ENCODE measurements around the gene CLCN4. TPM values are rescaled to one million over a fixed set of nuclear protein-coding genes. Genes with fewer than 3 reads are reported as not detected.
A peak's percentile ranks its signal among the peaks of the same experiment; 100 is the strongest.

The CLCN4 gene
- total RNA-seq, 1 experiment from 2014 or later = 21.9 TPM

DNA sequence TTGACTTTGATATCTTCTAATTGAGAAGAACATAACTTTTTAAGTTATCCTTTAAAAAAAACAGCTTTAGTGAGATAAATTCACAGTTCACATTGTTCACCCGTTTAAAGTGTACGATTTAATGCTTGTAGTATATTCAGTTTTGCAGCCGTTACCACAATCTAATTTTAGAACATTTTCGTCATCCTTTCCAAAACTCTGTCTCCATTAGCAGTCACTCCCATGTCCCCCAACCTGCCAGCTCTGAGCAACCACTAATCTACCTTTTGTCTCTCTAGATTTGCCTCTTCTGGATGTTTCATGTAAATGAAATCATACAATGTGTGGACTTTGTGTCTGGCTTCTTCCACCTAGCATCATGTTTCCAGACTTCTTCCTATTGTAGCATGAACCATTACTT lies 38.6 kb downstream of the CLCN4 start:
- no peak for DNase-seq (ENCODE audit: low spot score)

DNA sequence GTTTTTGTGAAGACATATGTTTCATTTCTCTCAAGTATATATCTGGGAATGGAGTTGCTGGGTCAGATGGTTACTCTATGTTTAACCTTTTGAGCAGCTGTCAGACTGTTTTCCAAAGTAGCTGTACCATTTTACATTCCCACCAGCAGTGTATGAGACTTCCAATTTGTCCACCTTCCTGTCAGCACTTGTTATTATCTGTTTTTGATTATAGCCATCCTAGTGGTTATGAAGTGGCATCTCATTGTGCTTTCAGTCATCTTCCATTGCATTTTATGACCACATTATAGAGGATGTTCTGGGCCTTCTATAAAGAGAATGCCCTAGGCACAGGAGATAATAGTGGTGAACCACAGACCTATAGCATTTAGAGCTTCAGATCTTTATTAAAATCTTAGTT lies 39.2 kb downstream of the CLCN4 start:
- no peak for DNase-seq (ENCODE audit: low spot score)

DNA sequence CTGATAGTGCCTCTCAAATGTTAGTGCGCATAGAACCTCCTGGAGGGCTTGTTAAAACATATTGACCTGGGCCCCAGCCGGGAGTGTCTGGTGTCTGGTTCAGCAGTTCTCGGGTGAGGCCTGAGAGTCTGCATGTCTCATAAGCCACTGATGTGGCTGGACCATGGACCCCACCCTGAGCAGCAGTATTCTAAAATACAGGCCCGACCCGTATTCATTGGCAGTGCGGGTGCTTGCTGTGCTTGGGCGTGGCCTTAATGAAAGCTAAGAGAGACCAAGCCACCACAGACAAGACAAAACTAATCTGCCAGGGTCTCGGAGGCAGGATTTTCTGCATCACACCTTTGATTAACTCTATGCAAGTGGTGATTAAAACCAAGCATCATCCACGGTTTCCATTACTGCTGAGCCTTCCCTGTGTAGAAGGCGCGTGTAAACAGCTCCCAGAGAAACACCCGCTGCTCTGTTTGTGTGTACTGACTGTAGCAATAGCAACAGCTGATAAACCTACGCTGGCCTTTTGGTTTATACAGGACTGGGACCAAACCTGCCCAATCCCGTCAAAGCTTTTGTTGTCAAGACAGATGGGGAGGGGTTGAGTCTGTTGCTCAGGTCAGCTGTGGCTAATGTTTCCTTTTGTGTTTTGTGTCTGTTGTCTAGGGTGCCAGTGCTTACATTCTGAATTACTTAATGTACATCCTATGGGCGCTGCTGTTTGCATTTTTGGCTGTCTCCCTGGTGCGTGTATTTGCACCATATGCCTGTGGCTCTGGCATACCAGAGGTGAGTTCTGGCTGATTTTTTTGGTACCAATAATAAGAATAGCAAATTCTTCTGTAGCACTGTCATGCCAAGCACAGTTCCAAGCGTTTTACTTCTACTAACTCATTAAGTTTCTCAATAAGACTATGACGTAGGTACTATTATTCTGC lies 40.8 kb downstream of the CLCN4 start:
- no peak for DNase-seq (ENCODE audit: low spot score)

DNA sequence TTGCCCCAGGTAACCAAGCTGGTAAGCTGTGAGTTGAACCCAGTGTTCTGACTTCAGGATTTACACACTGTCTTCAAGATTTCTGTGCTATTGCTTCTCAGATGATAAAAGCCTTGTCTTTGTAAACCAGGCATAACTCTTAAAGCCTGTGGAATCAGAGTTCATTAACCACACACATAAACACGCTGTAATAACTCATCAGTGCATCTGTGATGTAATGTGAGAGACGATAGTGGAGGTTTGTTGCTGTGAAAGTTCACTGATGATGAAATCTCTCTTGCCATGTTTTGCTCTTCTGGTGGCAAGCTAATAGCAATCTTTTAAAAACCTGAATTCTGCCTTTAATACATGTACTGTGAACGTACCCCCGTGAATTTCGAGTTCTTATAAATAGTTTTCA lies 41.5 kb downstream of the CLCN4 start:
- DNase-seq (ENCODE audit: low spot score) = no peak

DNA sequence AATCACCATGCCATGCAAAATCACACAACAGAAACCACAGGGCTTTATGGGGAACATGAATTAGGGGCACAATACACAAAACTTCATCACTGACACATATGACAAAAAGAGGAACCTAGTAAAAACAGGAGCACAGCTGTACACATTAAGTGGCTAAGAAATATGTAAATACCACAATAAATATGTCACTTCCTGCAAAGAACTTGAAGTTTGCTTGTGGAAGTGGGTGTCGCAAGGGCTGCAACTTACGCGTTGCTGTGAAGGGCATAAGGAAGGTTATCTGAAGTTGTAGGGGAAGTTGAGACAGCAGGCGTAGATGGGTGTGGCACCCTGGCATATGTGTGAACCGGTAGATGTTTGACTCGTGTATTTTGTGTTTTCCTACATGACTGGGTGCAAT lies 42.4 kb downstream of the CLCN4 start:
- no peak for DNase-seq (ENCODE audit: low spot score)

DNA sequence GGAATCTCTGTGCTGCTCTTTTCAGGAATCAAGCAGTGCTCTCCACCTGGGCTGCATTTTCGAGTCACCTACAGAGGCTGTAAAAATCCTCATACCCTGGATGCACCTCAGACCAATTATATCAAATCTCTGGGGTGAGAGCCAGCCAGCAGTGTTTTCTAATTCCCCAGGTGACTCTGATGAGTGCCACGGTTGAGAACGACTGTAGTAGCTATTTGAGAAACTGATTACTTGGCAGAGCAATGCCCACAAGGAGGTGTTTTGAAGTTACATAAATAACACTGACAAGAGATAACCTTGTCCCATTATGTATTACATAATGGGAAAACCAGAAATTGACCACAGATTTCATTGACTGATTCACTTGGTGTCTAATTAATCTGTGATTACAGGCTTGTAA lies 46.8 kb downstream of the CLCN4 start:
- no peak for DNase-seq (ENCODE audit: low spot score)

DNA sequence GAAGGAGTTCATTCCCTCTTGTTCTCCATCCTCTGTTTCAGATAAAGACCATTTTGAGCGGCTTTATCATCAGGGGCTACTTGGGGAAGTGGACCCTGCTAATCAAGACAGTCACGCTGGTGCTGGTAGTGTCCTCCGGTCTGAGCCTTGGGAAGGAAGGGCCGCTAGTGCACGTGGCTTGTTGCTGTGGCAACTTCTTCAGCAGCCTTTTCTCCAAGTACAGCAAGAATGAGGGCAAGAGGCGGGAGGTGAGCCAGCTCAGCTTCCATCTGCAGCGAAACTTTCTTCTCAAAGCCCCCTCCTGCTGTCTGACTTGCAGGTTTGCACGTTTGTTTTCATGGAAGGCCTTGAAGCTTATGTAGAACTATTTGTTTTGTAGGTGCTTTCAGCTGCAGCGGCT lies 49.5 kb downstream of the CLCN4 start:
- no peak for DNase-seq (ENCODE audit: low spot score)

DNA sequence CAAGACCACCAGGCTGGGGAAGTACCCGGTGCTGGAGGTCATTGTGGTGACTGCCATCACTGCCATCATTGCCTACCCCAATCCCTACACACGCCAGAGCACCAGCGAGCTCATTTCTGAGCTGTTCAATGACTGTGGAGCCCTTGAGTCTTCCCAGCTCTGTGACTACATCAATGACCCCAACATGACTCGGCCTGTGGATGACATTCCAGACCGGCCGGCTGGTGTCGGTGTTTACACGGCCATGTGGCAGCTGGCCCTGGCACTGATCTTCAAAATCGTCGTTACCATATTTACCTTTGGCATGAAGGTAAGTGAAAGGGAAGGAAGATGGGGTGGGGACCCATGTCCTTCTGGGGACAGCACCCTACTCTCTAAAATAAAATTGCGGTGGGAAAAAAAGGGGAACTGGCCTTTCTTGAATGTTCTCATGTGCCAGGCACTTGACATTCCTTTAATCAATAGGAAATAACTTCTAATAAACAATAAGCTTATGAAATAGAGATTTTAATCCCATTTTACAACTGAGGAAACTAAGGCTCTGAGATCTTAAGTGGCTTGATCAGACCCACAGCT lies 51.6 kb downstream of the CLCN4 start:
- DNase-seq (ENCODE audit: low spot score) = no peak

DNA sequence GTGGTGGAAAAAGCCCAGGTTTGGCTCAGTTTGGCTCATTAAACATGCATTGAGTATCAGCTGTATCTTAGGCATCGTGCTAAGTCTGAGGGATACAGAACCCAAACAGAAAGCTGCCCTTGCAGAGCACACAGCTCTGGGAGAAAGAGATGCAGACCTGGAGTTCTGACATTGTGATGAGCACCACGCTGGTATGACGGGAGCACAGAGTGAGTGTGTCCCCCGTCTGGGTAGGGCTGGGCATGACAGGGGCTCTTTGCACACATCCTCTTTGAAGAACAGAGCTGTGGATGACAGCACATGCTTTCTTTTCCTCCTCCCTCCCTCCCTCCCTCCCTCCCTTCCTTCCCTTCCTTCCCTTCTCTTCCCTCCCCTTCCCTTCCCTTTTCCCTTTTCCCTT lies 52.2 kb downstream of the CLCN4 start:
- no peak for DNase-seq (ENCODE audit: low spot score)

DNA sequence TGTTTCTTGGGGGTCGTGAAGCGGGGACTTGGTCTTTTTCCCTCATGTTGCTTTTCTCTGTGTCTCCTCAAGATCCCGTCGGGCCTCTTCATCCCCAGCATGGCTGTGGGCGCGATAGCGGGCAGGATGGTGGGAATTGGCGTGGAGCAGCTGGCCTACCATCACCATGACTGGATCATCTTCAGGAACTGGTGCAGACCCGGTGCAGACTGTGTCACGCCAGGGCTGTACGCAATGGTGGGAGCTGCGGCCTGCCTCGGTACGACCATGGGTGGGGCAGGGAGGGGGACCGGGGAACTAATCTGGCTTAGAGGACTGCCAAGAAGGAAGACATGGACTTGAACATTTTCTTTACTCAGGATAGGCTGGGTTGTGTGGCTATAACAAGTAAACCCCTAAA lies 55.6 kb downstream of the CLCN4 start:
- no peak for DNase-seq (ENCODE audit: low spot score)

DNA sequence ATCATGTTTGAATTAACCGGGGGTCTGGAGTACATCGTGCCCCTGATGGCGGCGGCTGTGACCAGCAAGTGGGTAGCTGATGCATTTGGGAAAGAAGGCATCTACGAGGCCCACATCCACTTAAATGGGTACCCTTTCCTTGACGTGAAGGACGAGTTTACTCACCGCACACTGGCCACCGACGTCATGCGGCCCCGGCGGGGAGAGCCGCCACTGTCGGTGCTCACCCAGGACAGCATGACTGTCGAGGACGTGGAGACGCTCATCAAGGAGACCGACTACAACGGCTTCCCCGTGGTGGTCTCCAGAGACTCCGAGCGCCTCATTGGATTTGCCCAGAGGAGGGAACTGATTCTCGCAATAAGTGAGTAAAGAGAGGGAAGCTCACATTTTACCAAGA lies 56.9 kb downstream of the CLCN4 start:
- no peak for DNase-seq (ENCODE audit: low spot score)

DNA sequence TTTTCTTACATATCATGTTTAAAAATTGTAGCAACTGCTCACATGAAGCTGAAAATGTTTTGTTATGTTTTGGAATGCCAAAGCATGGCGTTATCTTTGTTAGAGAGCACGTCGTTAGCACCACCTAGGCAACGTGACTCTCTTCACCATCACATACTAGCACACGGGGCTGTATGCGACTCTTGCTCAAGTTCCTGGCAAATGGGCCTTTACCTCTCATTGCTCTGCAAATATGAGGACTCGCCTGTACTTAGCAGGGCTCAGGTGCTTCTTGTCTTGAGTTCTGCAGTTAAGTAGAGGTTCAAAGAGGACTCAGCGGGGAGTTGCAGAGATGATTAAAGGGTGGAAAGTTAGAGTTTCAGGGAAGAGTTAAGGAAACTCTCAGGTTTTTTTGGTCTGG lies 59.4 kb downstream of the CLCN4 start:
- DNase-seq (ENCODE audit: low spot score) = no peak

DNA sequence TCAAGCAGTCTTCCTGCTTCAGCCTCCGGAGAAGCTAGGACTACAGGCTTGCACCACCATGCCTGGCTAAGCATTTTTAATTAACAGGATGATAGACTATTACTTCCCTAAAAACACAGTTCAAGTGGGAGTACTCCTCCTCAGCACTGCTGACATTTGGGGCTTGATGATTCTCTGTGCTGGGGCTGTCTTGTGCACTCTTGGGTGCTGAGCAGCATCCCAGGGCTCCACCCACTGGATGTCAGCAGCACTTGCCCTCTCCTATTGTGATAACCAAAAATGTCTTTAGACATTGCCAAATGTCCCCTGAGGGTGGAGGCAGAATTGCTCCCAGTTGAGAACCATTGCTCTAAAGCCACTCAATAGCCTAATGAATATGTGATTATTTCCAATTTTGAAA lies 60.4 kb downstream of the CLCN4 start:
- DNase-seq (ENCODE audit: low spot score) = no peak

DNA sequence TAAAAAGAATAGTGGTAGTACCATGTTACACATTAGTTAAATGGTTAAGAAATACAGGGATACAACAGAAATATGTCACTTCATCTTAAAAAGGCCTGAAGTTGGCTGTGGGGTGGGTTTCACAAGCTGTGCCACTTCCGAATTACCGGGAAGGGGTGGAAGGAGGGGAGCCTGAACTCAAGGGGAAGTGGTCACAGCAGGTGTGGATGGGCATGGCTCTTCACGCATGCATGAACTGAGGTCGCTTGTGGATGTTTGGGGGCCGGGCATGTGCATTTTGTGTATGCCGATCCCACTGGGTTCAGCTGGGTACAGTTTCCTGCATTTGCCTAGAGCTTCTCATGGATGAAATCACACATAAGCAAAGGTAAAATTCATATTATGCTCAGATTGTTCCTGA lies 64.9 kb downstream of the CLCN4 start:
- DNase-seq (ENCODE audit: low spot score) = no peak

DNA sequence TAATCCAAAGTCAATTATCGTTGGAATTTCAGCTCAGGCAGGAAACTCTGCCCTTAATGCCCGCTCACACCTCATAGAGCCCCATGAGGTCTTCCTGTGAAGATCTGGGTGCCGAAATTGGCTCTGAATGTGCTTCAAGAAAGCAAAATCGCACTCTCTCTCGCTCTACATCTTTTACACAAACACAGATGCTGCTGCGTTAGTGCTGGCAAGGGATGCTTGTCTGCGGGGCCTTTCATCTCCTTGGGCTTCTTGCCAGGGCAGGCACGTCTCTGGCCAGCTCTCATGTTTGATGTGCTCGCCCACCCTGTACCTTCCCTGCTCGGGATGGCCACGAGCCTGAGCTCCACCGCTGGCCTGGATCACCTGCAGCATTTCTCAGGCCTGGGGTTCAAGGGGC lies 66.5 kb downstream of the CLCN4 start:
- DNase-seq (ENCODE audit: low spot score) = no peak

DNA sequence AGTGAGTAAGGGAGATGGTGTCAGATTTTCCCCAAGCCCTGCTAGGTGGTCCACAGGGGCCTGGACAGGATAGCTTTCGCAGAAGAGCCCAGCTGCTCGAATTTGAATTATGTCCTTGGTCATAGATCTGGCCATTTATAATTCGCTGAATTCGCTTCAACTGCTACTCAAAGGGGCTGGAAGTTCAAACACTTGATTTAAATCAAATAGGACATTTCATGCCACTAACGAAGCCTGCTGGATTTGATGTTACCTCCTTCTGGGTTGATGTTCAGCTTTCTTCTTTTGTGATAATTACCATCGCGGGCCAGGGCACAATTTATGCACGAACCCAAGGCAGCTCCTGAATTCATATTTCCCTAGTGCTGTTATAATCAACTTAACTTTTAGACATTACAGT lies 67.0 kb downstream of the CLCN4 start:
- no peak for DNase-seq (ENCODE audit: low spot score)

DNA sequence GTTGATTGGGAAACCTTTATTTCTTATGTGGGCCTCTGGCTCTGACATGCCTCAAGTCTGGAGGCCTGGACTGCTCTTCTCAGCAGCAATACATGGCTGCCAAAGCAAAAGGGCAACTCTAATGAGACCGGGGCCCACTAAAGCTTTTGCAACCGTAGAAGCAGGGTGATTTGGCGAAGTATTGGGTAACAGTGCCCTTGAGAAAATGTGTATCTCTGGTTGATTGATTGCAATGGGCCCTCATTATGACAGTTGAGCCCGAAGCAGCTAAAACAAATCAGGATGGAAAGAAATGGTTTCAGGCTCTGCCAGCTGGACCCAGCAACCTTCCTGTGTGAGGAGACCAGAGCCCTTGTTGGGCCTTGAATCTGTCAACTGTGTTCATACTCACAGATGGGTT lies 73.4 kb downstream of the CLCN4 start:
- DNase-seq (ENCODE audit: low spot score) = no peak

DNA sequence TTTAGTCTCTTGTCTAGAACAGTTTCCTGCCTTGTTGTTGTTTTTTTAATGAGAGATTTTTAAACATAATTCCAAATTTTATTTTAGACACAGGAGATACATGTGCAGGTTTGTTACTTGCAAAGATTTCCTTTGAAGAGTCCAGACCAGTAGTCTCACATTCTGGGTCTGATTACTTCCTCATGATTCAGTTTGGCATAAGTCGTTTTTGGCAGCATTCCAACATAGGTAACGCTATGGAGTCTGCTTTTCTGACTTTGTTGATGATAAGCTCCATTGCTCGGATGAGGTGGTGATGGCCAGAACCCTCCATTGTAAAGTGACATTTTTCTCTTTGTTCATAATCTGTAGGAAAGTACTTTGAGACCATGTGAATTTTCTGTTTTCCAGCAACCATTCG lies 74.7 kb downstream of the CLCN4 start:
- no peak for DNase-seq (ENCODE audit: low spot score)

DNA sequence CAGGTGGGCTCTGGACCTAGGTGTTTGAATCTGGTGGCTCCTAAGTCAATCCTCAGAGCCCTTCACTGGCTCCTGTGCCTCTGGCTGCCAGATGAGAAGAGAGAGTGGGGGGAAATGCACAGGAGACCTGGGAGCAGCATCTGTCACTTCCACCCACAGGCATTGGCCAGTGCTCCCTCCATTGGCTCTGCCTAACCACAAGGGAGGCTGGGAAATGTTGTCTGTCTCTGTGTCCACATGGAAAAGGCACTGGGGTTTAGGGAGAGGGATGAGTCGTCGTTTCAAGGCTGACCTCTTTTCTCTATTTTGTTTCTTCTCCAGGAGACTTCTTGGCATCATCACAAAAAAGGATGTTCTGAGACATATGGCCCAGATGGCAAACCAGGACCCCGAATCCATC lies 76.4 kb downstream of the CLCN4 start:
- DNase-seq (ENCODE audit: low spot score) = peak; percentile 28

DNA sequence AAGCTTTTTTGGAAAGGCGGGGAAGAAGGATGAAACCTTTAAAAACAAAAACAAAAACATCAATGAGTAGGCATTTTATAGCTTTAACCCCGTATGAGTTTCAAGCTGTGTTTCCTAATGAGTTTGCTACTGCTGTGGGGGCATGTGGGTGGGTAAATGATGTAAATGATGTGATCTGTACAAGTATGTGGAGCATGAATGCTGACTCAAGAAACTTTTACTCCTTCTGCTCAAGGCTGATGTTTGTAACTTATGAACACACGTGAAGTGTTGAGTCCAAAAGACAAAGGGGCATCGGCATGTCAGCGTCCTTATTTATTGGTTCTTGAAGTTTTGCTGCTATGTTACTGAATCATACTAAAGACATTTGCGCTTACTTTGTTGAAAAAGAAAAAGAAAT lies 76.9 kb downstream of the CLCN4 start:
- no peak for DNase-seq (ENCODE audit: low spot score)

DNA sequence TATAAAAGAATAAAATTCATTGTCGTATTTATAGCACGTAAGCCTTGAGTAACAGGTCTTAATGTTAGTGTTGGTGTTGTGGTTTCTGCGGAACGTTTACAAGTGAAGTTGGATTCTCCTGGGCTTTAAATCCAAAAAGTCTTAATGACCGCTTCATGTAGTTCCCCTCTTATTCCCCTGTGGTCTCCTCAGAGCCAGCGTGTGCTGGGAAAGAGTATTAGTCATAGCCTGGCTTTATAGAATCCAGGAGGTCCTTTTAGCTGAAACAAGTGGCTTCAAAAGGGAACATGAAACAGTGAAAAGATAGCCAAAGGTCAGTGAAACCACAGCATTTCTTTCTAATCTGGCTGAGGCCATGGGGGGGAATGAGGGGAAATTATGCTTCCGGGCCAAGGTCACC lies 79.1 kb downstream of the CLCN4 start:
- peak; percentile 81 for DNase-seq (ENCODE audit: low spot score)

DNA sequence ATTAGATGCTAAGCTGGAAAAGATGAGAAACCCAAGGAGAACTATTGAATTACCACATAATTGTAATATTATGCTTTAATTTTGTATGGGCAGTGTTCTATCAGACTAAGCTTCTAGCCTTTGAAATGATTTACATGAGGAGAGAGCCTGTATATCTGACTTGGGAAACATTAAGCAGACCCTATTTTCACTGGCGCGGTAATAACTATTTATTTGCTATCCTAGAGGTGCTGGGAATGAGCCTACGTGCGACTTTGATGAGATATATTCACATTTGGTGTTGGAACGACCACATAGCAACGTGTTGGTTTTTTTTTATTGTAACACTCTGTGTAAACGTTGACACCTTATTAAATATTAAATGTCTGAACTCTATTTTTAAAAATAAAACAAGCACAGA lies 80.5 kb downstream of the CLCN4 start:
- no peak for DNase-seq (ENCODE audit: low spot score)

DNA sequence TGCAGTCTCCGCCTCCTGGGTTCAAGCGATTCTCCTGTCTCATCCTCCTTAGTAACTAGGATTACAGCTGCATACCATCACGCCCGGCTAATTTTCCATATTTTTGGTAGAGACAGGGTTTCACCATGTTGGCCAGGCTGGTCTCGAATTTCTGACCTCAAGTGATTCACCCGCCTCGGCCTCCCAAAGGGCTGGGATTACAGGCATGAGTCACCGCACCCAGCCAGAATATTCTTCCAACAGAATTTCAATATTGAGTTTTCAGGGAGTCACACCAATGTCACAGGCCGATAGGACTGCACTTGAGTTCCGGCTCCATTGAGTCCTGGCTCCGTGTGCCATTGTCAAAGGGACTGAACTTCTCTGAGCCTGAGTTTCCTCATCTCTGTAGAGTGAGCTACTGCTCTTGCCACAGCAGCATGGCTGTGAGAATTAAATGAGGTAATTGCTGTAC lies 82.9 kb downstream of the CLCN4 start:
- DNase-seq (ENCODE audit: low spot score) = peak; percentile 60

DNA sequence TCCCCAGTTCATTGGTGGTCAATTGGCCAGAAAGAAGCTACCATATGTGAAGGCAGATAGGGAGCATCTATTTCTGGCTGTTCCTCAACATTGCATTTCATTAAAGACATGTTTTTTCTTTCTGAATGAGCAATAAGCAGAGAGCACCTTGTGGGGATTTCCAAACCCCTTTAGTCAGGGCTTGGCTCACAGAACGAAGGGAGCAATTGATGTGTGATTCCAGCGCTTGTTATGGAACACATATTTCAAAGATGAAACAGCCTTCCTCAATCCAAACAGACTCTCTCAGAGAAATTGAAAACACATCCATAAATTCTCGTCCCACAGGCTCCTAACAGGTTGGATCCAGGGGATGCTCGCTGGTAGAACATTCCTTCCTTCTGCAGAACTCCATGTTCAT lies 84.1 kb downstream of the CLCN4 start:
- DNase-seq (ENCODE audit: low spot score) = peak; percentile 67

All from A172 (cell line).